A549 (cell line): ENCODE data around the gene UBE3C. TPM values are rescaled to one million over a fixed set of nuclear protein-coding genes. Genes with fewer than 3 reads are reported as not detected.

Source experiments
- ATAC-seq, 2 experiments: fragments of 200-7000 bp in 1 of 2; fragments of >200 bp in 1 of 2; cut with Nextera tagmentation in 1 of 2; cut with Tn5 transposase in 1 of 2; 3 replicates each; pipeline versions ENCODE4 v1.8.0 to v1.9.1; 2018 to 2020; ENCODE audit warnings: mild to moderate bottlenecking in 1 of 2, moderate library complexity in 1 of 2
- CTCF ChIA-PET: fragments of 300-600 bp; sonication (Branson Sonifier 250); formaldehyde crosslinking; extraction: SDS; loops from one replicate; lab custom pipeline; 2021; ENCODE audit warnings: antibody characterized with exemption, inconsistent platforms; lab: Yijun Ruan, JAX
- POLR2A ChIA-PET: fragments of 350-600 bp; formaldehyde crosslinking; extraction: SDS; loops from one replicate; lab custom pipeline; 2021; ENCODE audit warnings: antibody characterized with exemption, inconsistent platforms; lab: Yijun Ruan, JAX
- DNase-seq, 2 experiments: peaks; one replicate each; pipeline versions ENCODE4 v3.0.0 to v3.0.0-alpha.2; 2011 to 2016; ENCODE audit warnings: low read depth in 1 of 2, low spot score in 1 of 2
- FAIRE-seq: peaks from 2 replicates; lab custom pipeline; 2011; peaks lifted over from hg19 to GRCh38; lab: Jason Lieb, UNC
- H3K27ac ChIP-seq, 2 experiments: fragments of >200 bp; sonication (Bioruptor Twin); formaldehyde crosslinking; 3 replicates each; pipeline ENCODE4 v1.5.1; 2016 to 2017
- H3K4me1 ChIP-seq: fragments of >200 bp; sonication (Bioruptor Twin); formaldehyde crosslinking; 3 replicates; pipeline ENCODE4 v1.6.1; 2016
- H3K4me2 ChIP-seq: fragments of >200 bp; sonication (Bioruptor Twin); formaldehyde crosslinking; 3 replicates; pipeline ENCODE4 v1.6.1; 2016
- H3K4me3 ChIP-seq: fragments of >200 bp; sonication (Bioruptor Twin); formaldehyde crosslinking; 3 replicates; pipeline ENCODE4 v1.5.1; 2016
- H3K9me3 ChIP-seq: fragments of >200 bp; sonication (Bioruptor Twin); formaldehyde crosslinking; 3 replicates; pipeline ENCODE4 v1.6.1; 2016
- BCL3 ChIP-seq: fragments of >200 bp; sonication (Bioruptor Twin); formaldehyde crosslinking; IDR thresholded peaks from 3 replicates; pipeline ENCODE4 v1.6.1; 2016
- CEBPB ChIP-seq, 2 experiments: fragments of >200 bp in 1 of 2; sonication (Bioruptor Twin) in 1 of 2; formaldehyde crosslinking in 1 of 2; IDR thresholded peaks; 2 replicates each; pipeline ENCODE4 v1.6.1; 2012 to 2016
- CHD2 ChIP-seq: fragments of 150-350 bp; IDR thresholded peaks from 2 replicates; pipeline ENCODE4 v1.6.1; 2014; ENCODE audit warnings: low read length; ENCODE audit not compliant: partially characterized antibody
- CHD4 ChIP-seq: fragments of 200-600 bp; sonication (generic); IDR thresholded peaks from 2 replicates; pipeline ENCODE4 v1.6.1; 2016; ENCODE audit warnings: antibody characterized with exemption, mild to moderate bottlenecking, borderline replicate concordance
- HEYL ChIP-seq: fragments of 250-450 bp; sonication (Bioruptor Pico); IDR thresholded peaks from 2 replicates; pipeline ENCODE4 v1.8.0; 2021; ENCODE audit warnings: mild to moderate bottlenecking, moderate library complexity
- HMGXB4 ChIP-seq: fragments of 250-450 bp; sonication (Bioruptor Pico); IDR thresholded peaks from 2 replicates; pipeline ENCODE4 v1.5.0; 2021; ENCODE audit warnings: mild to moderate bottlenecking, moderate library complexity, borderline replicate concordance
- HOXA7 ChIP-seq: fragments of 250-450 bp; sonication (Bioruptor Pico); IDR thresholded peaks from 2 replicates; pipeline ENCODE4 v1.5.0; 2020; ENCODE audit warnings: mild to moderate bottlenecking, moderate library complexity
- HOXB13 ChIP-seq: fragments of 250-450 bp; sonication (Bioruptor Pico); IDR thresholded peaks from 2 replicates; pipeline ENCODE4 v1.5.0; 2020; ENCODE audit warnings: low read depth, mild to moderate bottlenecking, moderate library complexity
- HOXB5 ChIP-seq: fragments of 250-450 bp; sonication (Bioruptor Pico); IDR thresholded peaks from 2 replicates; pipeline ENCODE4 v1.5.0; 2020; ENCODE audit warnings: mild to moderate bottlenecking, moderate library complexity
- JUN ChIP-seq, 2 experiments: fragments of >200 bp; sonication (Bioruptor Twin); formaldehyde crosslinking; IDR thresholded peaks; 2 replicates in 1 of 2; 3 replicates in 1 of 2; pipeline ENCODE4 v1.6.1; 2016 to 2017
- MAX ChIP-seq: IDR thresholded peaks from 2 replicates; pipeline ENCODE4 v1.6.1; 2012
- MYC ChIP-seq: IDR thresholded peaks from 2 replicates; pipeline ENCODE4 v1.6.1; 2012; ENCODE audit warnings: mild to moderate bottlenecking, inconsistent platforms, low read length, improper control_type of control experiment, borderline replicate concordance
- NFE2L2 ChIP-seq: fragments of 150-350 bp; conservative IDR thresholded peaks from 2 replicates; pipeline ENCODE4 v1.6.1; 2014; ENCODE audit warnings: low read length
- NR3C1 ChIP-seq: fragments of >200 bp; sonication (Bioruptor Twin); formaldehyde crosslinking; IDR thresholded peaks from 3 replicates; pipeline ENCODE4 v1.6.1; 2017
- PBX3 ChIP-seq: IDR thresholded peaks from 2 replicates; pipeline ENCODE4 v1.6.1; 2012
- POLR2AphosphoS2 ChIP-seq: conservative IDR thresholded peaks from 2 replicates; pipeline ENCODE4 v1.6.1; 2012; ENCODE audit warnings: low read length, improper control_type of control experiment, inconsistent platforms
- RAD21 ChIP-seq, 2 experiments: fragments of >200 bp in 1 of 2; sonication (Bioruptor Twin) in 1 of 2; formaldehyde crosslinking in 1 of 2; IDR thresholded peaks in 1 of 2; conservative IDR thresholded peaks in 1 of 2; 2 replicates in 1 of 2; 3 replicates in 1 of 2; pipeline ENCODE4 v1.6.1; 2012 to 2018; ENCODE audit warnings: inconsistent platforms in 1 of 2
- RARB ChIP-seq: fragments of 250-450 bp; sonication (Bioruptor Pico); IDR thresholded peaks from 2 replicates; pipeline ENCODE4 v1.8.0; 2021; ENCODE audit warnings: mild to moderate bottlenecking, moderate library complexity
- SMC3 ChIP-seq: fragments of >200 bp; sonication (Bioruptor Twin); formaldehyde crosslinking; IDR thresholded peaks from 3 replicates; pipeline ENCODE4 v1.6.1; 2018; ENCODE audit warnings: inconsistent platforms
- WGBS: methylation state at CpG from one replicate; pipeline ENCODE4 v1.1.6; 2017; ENCODE audit errors: missing lambda C conversion rate; 5-methylcytosine and 5-hydroxymethylcytosine counted together
- polyA plus RNA-seq, 4 experiments: library from polyadenylated mRNA; depleted of rRNA in 3 of 4; stranded (reverse); fragments of >200 nt; fragmentation: RNase III in 1 of 4; extraction: RNeasy Plus Mini Kit Qiagen cat#74134 plus additional on column Dnase treatment in 1 of 4; gene quantifications; 2 replicates in 3 of 4; 3 replicates in 1 of 4; pipeline ENCODE4 v1.2.3, GENCODE V29; 2011 to 2017

The UBE3C gene
- polyA plus RNA-seq, 2 of the 4 experiments (the other 2 are of a cell fraction), result 52.1 to 73.2 TPM

GRCh38 chr7:157149317-157149716 is 10.6 kb downstream of the UBE3C start:
- Histone ChIP-seq H3K4me2 (no peak overlapping the region), H3K4me1 (no peaks in the 10 kb centered on the region), H3K4me3 (no peak overlapping the region)
- no peak for FAIRE-seq
- POLR2A ChIA-PET, result no interaction called here
- CTCF ChIA-PET, result no interaction called here
- no peak for TF ChIP-seq CHD2
- TF ChIP-seq CEBPB (IDR thresholded peaks at IDR 0.05), result no peak
- TF ChIP-seq NR3C1, result no peak
- TF ChIP-seq HEYL (CRISPR knock-in tag), result no peak
- no peak for TF ChIP-seq RAD21 (conservative IDR thresholded peaks at IDR 0.05 in 1 of 2, IDR thresholded peaks at IDR 0.05 in 1 of 2)
- TF ChIP-seq MAX, result no peak
- no peak for TF ChIP-seq HOXB5 (CRISPR knock-in tag)
- no peak for TF ChIP-seq HMGXB4 (CRISPR knock-in tag)
- TF ChIP-seq HOXA7 (CRISPR knock-in tag), result no peak
- TF ChIP-seq, all 56 proteins: peak for 0
- no peak overlapping the region for H3K27ac ChIP-seq
- ATAC-seq, result no peak
- DNase-seq, result no peak
- no peaks in the 10 kb centered on the region for H3K9me3 ChIP-seq
- WGBS, result 93% methylated on average over 4 of the region's 4 CpGs

GRCh38 chr7:157150882-157151281 is 12.2 kb downstream of the UBE3C start:
- no peak for DNase-seq
- 90% methylated on average over 15 of the region's 15 CpGs for WGBS
- Histone ChIP-seq H3K27ac (no peak overlapping the region), H3K4me2 (no peak overlapping the region), H3K9me3 (no peaks in the 10 kb centered on the region), H3K4me3 (no peak overlapping the region), H3K4me1 (0 out of 3 replicates have a peak, but pooled peaks cover 11% of the 10 kb centered on the region)
- POLR2A ChIA-PET, result no interaction called here
- FAIRE-seq, result no peak
- CTCF ChIA-PET, result no interaction called here
- ATAC-seq, result no peak
- TF ChIP-seq POLR2AphosphoS2 (no peak), CHD4 (no peak), RAD21 (conservative IDR thresholded peaks at IDR 0.05 in 1 of 2, IDR thresholded peaks at IDR 0.05 in 1 of 2) (no peak), MYC (no peak), HMGXB4 (CRISPR knock-in tag) (no peak), SMC3 (no peak), HOXB13 (CRISPR knock-in tag) (no peak), PBX3 (no peak), NFE2L2 (no peak), JUN (IDR thresholded peaks at IDR 0.05) (no peak)

- Histone ChIP-seq H3K4me1 (0 out of 3 replicates have a peak, but pooled peaks cover 11% of the 10 kb centered on the region), H3K27ac (no peak overlapping the region), H3K4me2 (no peak overlapping the region), H3K9me3 (no peaks in the 10 kb centered on the region), H3K4me3 (no peak overlapping the region)
- DNase-seq (no peak), ATAC-seq (no peak), FAIRE-seq (no peak)
- ChIA-PET POLR2A (no interaction called here), CTCF (interaction anchor here (0.9 kb wide), 1 partner anchor 11 kb away, joined by 4 read pairs; no protein-coding TSS in a partner anchor)
- TF ChIP-seq JUN (IDR thresholded peaks at IDR 0.05) (no peak), RARB (no peak), BCL3 (no peak)
- WGBS, result 89% methylated on average over 5 of the region's 5 CpGs
Measured at GRCh38 chr7:157151626-157152339, 13.1 kb downstream of the UBE3C start.
